HG03139 (cell line): Measurements from ENCODE around the gene TIMM44.

ENCODE experiments used
- ATAC-seq: cut with Tn5 transposase; IDR thresholded peaks from one replicate; pipeline ENCODE4 v1.9.1; 2021; ENCODE audit not compliant: unreplicated experiment

The TIMM44 gene

DNA sequence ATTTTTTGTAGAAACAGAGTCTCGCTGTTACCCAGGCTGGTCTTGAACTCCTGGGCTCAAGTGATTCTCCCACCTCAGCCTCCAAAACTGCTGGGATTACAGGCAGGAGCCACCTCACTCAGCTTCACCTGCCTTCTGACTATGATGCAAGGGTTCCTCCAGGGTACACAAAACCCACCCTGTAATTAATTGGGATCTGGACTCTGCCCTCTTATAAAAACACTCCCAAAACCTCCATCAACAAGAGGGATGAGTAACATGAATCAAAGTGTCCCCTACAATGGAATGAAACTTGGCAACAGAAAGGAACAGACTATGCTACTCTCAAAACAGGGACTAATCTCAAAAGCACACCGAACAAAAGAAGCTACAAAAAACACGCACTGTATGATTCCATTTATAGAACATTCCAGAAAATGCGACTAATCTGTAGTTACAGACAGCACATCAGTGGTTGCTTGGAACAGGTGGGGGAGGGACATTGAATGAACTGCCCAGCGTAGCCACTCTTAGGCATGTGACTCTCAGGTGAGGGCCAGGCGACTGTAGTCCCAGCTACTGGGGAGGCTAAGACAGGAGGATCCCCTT is 66.1 kb downstream of the TIMM44 start:
- ATAC-seq = no peak
